Breast epithelium (tissue), 4 donors: ENCODE data around the gene C2CD3. TPM values are rescaled to one million over a fixed set of nuclear protein-coding genes. Genes with fewer than 3 reads are reported as not detected.

Experiments
- DNase-seq, 2 donors: peaks; one replicate each; pipeline ENCODE4 v3.0.0-alpha.2; 2019; ENCODE audit warnings: low spot score in 2 of 2
- H3K27ac ChIP-seq, 2 donors: fragments of 200-600 bp; sonication (generic) in 1 of 2; one replicate each; pipeline ENCODE4 v1.5.1; 2016 to 2019; ENCODE audit warnings: mild to moderate bottlenecking in 1 of 2
- H3K27me3 ChIP-seq, 2 donors: fragments of 200-600 bp; sonication (generic) in 1 of 2; one replicate each; pipeline versions ENCODE4 v1.5.1 to v1.6.0; 2017 to 2019; ENCODE audit warnings: control low read depth in 1 of 2, mild to moderate bottlenecking in 1 of 2
- H3K36me3 ChIP-seq: fragments of 200-600 bp; one replicate; pipeline ENCODE4 v1.5.1; 2019
- H3K4me1 ChIP-seq, 2 donors: fragments of 200-600 bp; sonication (generic); one replicate each; pipeline ENCODE4 v1.5.1; 2016 to 2019; ENCODE audit warnings: control low read depth in 1 of 2
- H3K4me3 ChIP-seq, 3 donors: fragments of 200-600 bp; sonication (generic); 1 replicate in 2 of 3; 2 replicates in 1 of 3; pipeline ENCODE4 v1.5.1; 2016 to 2019; ENCODE audit warnings: mild to moderate bottlenecking in 3 of 3, moderate library complexity in 2 of 3
- H3K9me3 ChIP-seq, 2 donors: fragments of 200-600 bp; sonication (generic) in 1 of 2; one replicate each; pipeline ENCODE4 v1.5.1; 2016 to 2019; ENCODE audit warnings: control low read depth in 1 of 2
- CTCF ChIP-seq, 3 donors: fragments of 450-650 bp; IDR thresholded peaks; one replicate each; pipeline ENCODE4 v1.5.1; 2016 to 2017; ENCODE audit warnings: antibody characterized with exemption in 3 of 3, mild to moderate bottlenecking in 3 of 3, moderate library complexity in 3 of 3
- POLR2A ChIP-seq: fragments of 450-650 bp; IDR thresholded peaks from one replicate; pipeline ENCODE4 v1.6.1; 2016; ENCODE audit warnings: antibody characterized with exemption, mild to moderate bottlenecking, moderate library complexity
- POLR2AphosphoS5 ChIP-seq, 3 donors: sonication (generic); formaldehyde crosslinking; IDR thresholded peaks; one replicate each; pipeline ENCODE4 v1.6.1; 2017; ENCODE audit warnings: antibody characterized with exemption in 3 of 3
- intact Hi-C: fragments of 100-400 bp; cut with DNase I; formaldehyde crosslinking; loops from one replicate; pipeline ENCODE4 v1.15.1; 2023; ENCODE audit warnings: low total_unique reads
- total RNA-seq, 3 donors: library from RNA; depleted of rRNA; stranded (reverse); fragments of >200 nt; gene quantifications; one replicate each; pipeline ENCODE4 v1.1.0, GENCODE V29; 2016

The C2CD3 gene
- total RNA-seq, 3 donors from 2014 or later: 17.4 to 44.5 (median 37.4) TPM

- TF ChIP-seq CTCF (IDR thresholded peaks at IDR 0.05): no peak
- no peak for TF ChIP-seq POLR2A
- no peak for TF ChIP-seq POLR2AphosphoS5 (IDR thresholded peaks at IDR 0.05)
- Histone ChIP-seq H3K9me3 (no peaks in the 10 kb centered on the region), H3K4me1 (no peaks in the 10 kb centered on the region), H3K4me3 (no peak overlapping the region), H3K27ac (no peak overlapping the region), H3K36me3 (no peaks in the 10 kb centered on the region), H3K27me3 (no peaks in the 10 kb centered on the region)
- no peak for DNase-seq
- intact Hi-C loops: loop anchor here (5.0 kb wide), 1 partner anchor 194 kb away; no protein-coding TSS in a partner anchor
These were observed 164.9 kb downstream of the C2CD3 start for GRCh38 chr11:74005721-74006517.

DNA sequence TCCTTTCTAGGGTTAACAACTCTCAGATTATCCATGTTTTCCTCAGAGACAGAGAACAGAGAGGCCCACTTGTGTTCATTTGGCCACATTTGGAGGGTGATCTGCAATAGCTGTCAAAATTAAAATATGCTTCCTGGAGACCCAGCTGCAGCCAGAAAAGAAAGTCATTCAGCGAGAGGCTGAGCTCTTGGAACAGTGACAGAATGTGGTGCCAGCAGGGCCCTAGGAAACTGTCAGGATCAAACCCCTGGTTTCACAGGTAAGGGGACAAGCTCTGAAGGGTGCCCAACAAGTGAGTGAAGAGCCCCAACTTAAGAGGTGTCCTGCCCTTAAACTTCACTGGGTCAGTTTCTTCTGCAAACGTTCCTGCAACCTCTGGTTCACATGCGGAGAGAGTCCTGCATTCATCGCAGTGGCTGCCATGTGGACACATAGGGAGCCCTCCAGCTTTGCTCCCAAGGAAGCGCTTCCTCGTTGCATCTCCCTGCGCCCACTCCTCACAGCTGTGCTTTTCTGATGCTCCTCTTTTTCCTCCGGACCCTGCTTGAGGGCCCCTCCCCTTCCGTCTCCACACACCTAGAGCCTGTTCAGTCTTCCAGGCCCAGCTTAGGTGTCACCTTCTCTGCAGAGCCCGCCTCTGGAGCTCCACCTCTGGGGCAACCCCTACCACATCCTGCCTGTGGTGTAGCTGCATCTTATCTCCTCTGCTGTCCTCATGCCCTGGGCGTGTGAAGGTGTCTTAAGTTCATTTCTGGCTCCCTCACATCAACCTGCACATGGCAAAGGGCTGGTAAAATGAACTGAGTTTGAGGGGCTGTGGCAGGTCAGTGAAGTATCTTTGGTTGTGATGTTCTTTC, 165.8 kb downstream of the C2CD3 start:
- TF ChIP-seq CTCF (IDR thresholded peaks at IDR 0.05) (no peak), POLR2A (no peak), POLR2AphosphoS5 (IDR thresholded peaks at IDR 0.05) (no peak)
- Histone ChIP-seq H3K27me3 (no peaks in the 10 kb centered on the region), H3K36me3 (no peaks in the 10 kb centered on the region), H3K4me1 (no peaks in the 10 kb centered on the region), H3K27ac (peak overlapping the region; percentile 7 to 21), H3K9me3 (no peaks in the 10 kb centered on the region), H3K4me3 (no peak overlapping the region)
- DNase-seq: no peak
- intact Hi-C loops: loop anchor here (5.0 kb wide), 1 partner anchor 193 kb away; no protein-coding TSS in a partner anchor

GRCh38 chr11:74004046-74004695, 166.6 kb downstream of the C2CD3 start:
- intact Hi-C loops: no loop called here
- H3K27ac ChIP-seq: peak overlapping the region; percentile 7 to 21
- H3K4me3 ChIP-seq: no peak overlapping the region
- no peak for TF ChIP-seq POLR2AphosphoS5 (IDR thresholded peaks at IDR 0.05)
- TF ChIP-seq CTCF (IDR thresholded peaks at IDR 0.05): no peak
- TF ChIP-seq POLR2A: no peak
- no peaks in the 10 kb centered on the region for H3K4me1 ChIP-seq
- DNase-seq: no peak
- no peaks in the 10 kb centered on the region for H3K9me3 ChIP-seq
- no peaks in the 10 kb centered on the region for H3K36me3 ChIP-seq
- no peaks in the 10 kb centered on the region for H3K27me3 ChIP-seq

DNA sequence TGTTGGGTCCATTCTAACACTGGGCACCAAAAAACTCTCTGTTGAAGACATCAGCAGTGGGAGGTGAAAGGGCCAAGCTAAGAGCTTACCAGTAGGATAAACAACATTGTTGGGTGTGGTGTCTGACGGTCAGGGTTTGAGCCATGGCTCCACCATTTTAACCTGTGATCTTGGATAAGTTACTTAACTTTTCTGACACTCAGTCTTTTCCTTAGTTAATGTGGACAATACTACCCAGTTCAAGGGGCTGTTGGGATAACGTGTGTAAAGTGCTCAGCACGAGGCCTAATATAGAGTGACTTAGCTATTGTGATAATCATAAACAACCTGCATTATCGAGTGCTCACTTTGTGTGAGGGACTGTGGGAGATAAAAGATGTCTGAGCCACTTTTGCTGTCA, 168.0 kb downstream of the C2CD3 start:
- no peak overlapping the region for H3K4me3 ChIP-seq
- H3K27ac ChIP-seq: no peak overlapping the region
- DNase-seq: no peak
- no peaks in the 10 kb centered on the region for H3K27me3 ChIP-seq
- no peaks in the 10 kb centered on the region for H3K36me3 ChIP-seq
- no peaks in the 10 kb centered on the region for H3K9me3 ChIP-seq
- TF ChIP-seq POLR2A (no peak), CTCF (IDR thresholded peaks at IDR 0.05) (no peak), POLR2AphosphoS5 (IDR thresholded peaks at IDR 0.05) (no peak)
- no peaks in the 10 kb centered on the region for H3K4me1 ChIP-seq
- intact Hi-C loops: no loop called here
